BLaER1 treated with 17β-estradiol and CSF1 and Interleukin-3, amounts not matched to agents 10 nM and 100 nM (cell line): ENCODE results near the gene KIF2C.

Source experiments
- H3K27ac ChIP-seq, 11 experiments: shearing (Covaris generic); formaldehyde crosslinking; 2 replicates each; pipeline ENCODE4 v1.8.1; 2022
- H3K27me3 ChIP-seq, 11 experiments: shearing (Covaris generic); formaldehyde crosslinking; 2 replicates each; pipeline ENCODE4 v1.8.1; 2022
- H3K36me3 ChIP-seq, 11 experiments: shearing (Covaris generic); formaldehyde crosslinking; 2 replicates each; pipeline ENCODE4 v1.8.1; 2022
- H3K4me1 ChIP-seq, 10 experiments: shearing (Covaris generic); formaldehyde crosslinking; 2 replicates each; pipeline ENCODE4 v1.8.1; 2022
- H3K4me2 ChIP-seq, 11 experiments: shearing (Covaris generic); formaldehyde crosslinking; 2 replicates each; pipeline ENCODE4 v1.8.1; 2022
- H3K4me3 ChIP-seq, 10 experiments: shearing (Covaris generic); formaldehyde crosslinking; 2 replicates each; pipeline ENCODE4 v1.8.1; 2022
- H3K9ac ChIP-seq, 11 experiments: shearing (Covaris generic); formaldehyde crosslinking; 2 replicates each; pipeline ENCODE4 v1.8.1; 2022
- H3K9me3 ChIP-seq, 11 experiments: shearing (Covaris generic); formaldehyde crosslinking; replicated peaks in 1 of 11; 2 replicates each; pipeline ENCODE4 v1.8.1; 2022
- H4K20me1 ChIP-seq, 11 experiments: shearing (Covaris generic); formaldehyde crosslinking; 2 replicates each; pipeline ENCODE4 v1.8.1; 2022
- Cebpa-rat ChIP-seq, 11 experiments: shearing (Covaris generic); IDR thresholded peaks; 2 replicates each; pipeline ENCODE4 v1.8.1; 2022

KIF2C gene

GRCh38 chr1:44783697-44784093, 44.1 kb downstream of the KIF2C start:
- no peaks in the 10 kb centered on the region; a peak in 2 of 22 replicates for H3K27me3 ChIP-seq
- peak overlapping the region; percentile 76 to 99 (median 92) for H3K4me2 ChIP-seq
- H3K9ac ChIP-seq = peak overlapping the region; percentile 59 to 79 (median 73); a peak in 21 of 22 replicates
- no peak for TF ChIP-seq Cebpa-rat (IDR thresholded peaks at IDR 0.05)
- peaks cover 21 to 45% (median 33%) of the 10 kb centered on the region in 11 experiments for H4K20me1 ChIP-seq
- peaks cover 52 to 76% (median 66%) of the 10 kb centered on the region in 10 experiments for H3K4me1 ChIP-seq
- no peaks in the 10 kb centered on the region for H3K9me3 ChIP-seq
- H3K27ac ChIP-seq = peak overlapping the region; percentile 14 to 72 (median 43); a peak in 17 of 22 replicates
- H3K36me3 ChIP-seq = peaks cover 32 to 40% (median 37%) of the 10 kb centered on the region in 11 experiments
- peak overlapping the region; percentile 41 to 68 (median 52) for H3K4me3 ChIP-seq

GRCh38 chr1:44784094-44785028, 44.7 kb downstream of the KIF2C start:
- peaks cover 46 to 69% (median 61%) of the 10 kb centered on the region in 10 experiments for H3K4me1 ChIP-seq
- peaks cover 14 to 38% (median 26%) of the 10 kb centered on the region in 11 experiments; a peak in 21 of 22 replicates for H4K20me1 ChIP-seq
- no peaks in the 10 kb centered on the region for H3K9me3 ChIP-seq
- H3K27ac ChIP-seq = peak overlapping the region; percentile 14 to 72 (median 43); a peak in 18 of 22 replicates
- H3K9ac ChIP-seq = peak overlapping the region; percentile 59 to 79 (median 73)
- no peak for TF ChIP-seq Cebpa-rat (IDR thresholded peaks at IDR 0.05)
- peaks cover 26 to 33% (median 31%) of the 10 kb centered on the region in 11 experiments for H3K36me3 ChIP-seq
- H3K27me3 ChIP-seq = no peaks in the 10 kb centered on the region; a peak in 2 of 22 replicates
- H3K4me2 ChIP-seq = peak overlapping the region; percentile 76 to 99 (median 92)
- H3K4me3 ChIP-seq = peak overlapping the region; percentile 41 to 68 (median 52)

GRCh38 chr1:44785029-44785380, 45.4 kb downstream of the KIF2C start:
- Histone ChIP-seq H3K4me2 (peak overlapping the region; percentile 76 to 99 (median 92)), H3K36me3 (peaks cover 19 to 27% (median 24%) of the 10 kb centered on the region in 11 experiments), H3K9ac (peak overlapping the region in 6 of 11 experiments; percentile 66 to 79 (median 74); a peak in 12 of 22 replicates), H3K27me3 (no peaks in the 10 kb centered on the region; a peak in 2 of 22 replicates), H3K4me3 (peak overlapping the region in 4 of 10 experiments; percentile 2 to 47 (median 40); a peak in 5 of 20 replicates), H3K27ac (peak overlapping the region in 3 of 11 experiments; percentile 28 to 66 (median 64); a peak in 4 of 22 replicates), H3K9me3 (no peaks in the 10 kb centered on the region), H3K4me1 (peaks cover 39 to 63% (median 59%) of the 10 kb centered on the region in 10 experiments), H4K20me1 (peaks cover 8 to 32% (median 20%) of the 10 kb centered on the region in 11 experiments; a peak in 20 of 22 replicates)
- no peak for TF ChIP-seq Cebpa-rat (IDR thresholded peaks at IDR 0.05)

GRCh38 chr1:44785501-44786137, 46.0 kb downstream of the KIF2C start:
- H4K20me1 ChIP-seq = peaks cover 2 to 26% (median 14%) of the 10 kb centered on the region in 11 experiments; a peak in 19 of 22 replicates
- no peaks in the 10 kb centered on the region; a peak in 2 of 22 replicates for H3K27me3 ChIP-seq
- peak overlapping the region; percentile 51 to 79 (median 66); a peak in 19 of 22 replicates for H3K9ac ChIP-seq
- H3K9me3 ChIP-seq = no peaks in the 10 kb centered on the region
- H3K4me2 ChIP-seq = peak overlapping the region; percentile 76 to 99 (median 92)
- TF ChIP-seq Cebpa-rat (IDR thresholded peaks at IDR 0.05) = no peak
- H3K4me1 ChIP-seq = peaks cover 33 to 60% (median 54%) of the 10 kb centered on the region in 10 experiments
- peak overlapping the region; percentile 36 to 59 (median 48); a peak in 19 of 20 replicates for H3K4me3 ChIP-seq
- H3K27ac ChIP-seq = peak overlapping the region in 7 of 11 experiments; percentile 49 to 72 (median 64); a peak in 11 of 22 replicates
- H3K36me3 ChIP-seq = peaks cover 13 to 21% (median 18%) of the 10 kb centered on the region in 11 experiments

- Histone ChIP-seq H3K4me2 (peak overlapping the region; percentile 76 to 99 (median 92)), H3K27me3 (no peaks in the 10 kb centered on the region; a peak in 2 of 22 replicates), H3K27ac (peak overlapping the region in 9 of 11 experiments; percentile 38 to 72 (median 62); a peak in 16 of 22 replicates), H4K20me1 (peaks cover 0 to 19% (median 7%) of the 10 kb centered on the region in 11 experiments; a peak in 14 of 22 replicates), H3K36me3 (peaks cover 7 to 14% (median 11%) of the 10 kb centered on the region in 11 experiments; a peak in 21 of 22 replicates), H3K9me3 (no peaks in the 10 kb centered on the region), H3K4me3 (peak overlapping the region; percentile 36 to 59 (median 48); a peak in 19 of 20 replicates), H3K9ac (peak overlapping the region; percentile 51 to 79 (median 66); a peak in 21 of 22 replicates), H3K4me1 (peaks cover 31 to 57% (median 50%) of the 10 kb centered on the region in 10 experiments)
- TF ChIP-seq Cebpa-rat (IDR thresholded peaks at IDR 0.05) = no peak
Observed at GRCh38 chr1:44786138-44786840, 46.7 kb downstream of the KIF2C start.

GRCh38 chr1:44786841-44787426, 47.3 kb downstream of the KIF2C start:
- Histone ChIP-seq H3K36me3 (peaks cover under 1 to 7% (median 5%) of the 10 kb centered on the region in 11 experiments; a peak in 17 of 22 replicates), H3K27ac (peak overlapping the region in 6 of 11 experiments; percentile 49 to 72 (median 63); a peak in 11 of 22 replicates), H3K9me3 (no peaks in the 10 kb centered on the region), H3K4me3 (peak overlapping the region in 1 of 10 experiments; percentile 52; a peak in 2 of 20 replicates), H3K9ac (peak overlapping the region in 8 of 11 experiments; percentile 51 to 79 (median 68); a peak in 12 of 22 replicates), H3K4me2 (peak overlapping the region; percentile 76 to 99 (median 92); a peak in 19 of 22 replicates), H4K20me1 (peaks cover 0 to 12% (median 4%) of the 10 kb centered on the region in 11 experiments; a peak in 7 of 22 replicates), H3K27me3 (no peaks in the 10 kb centered on the region; a peak in 2 of 22 replicates), H3K4me1 (peaks cover 31 to 51% (median 46%) of the 10 kb centered on the region in 10 experiments)
- TF ChIP-seq Cebpa-rat (IDR thresholded peaks at IDR 0.05) = no peak

- Histone ChIP-seq H3K4me2 (no peak overlapping the region), H4K20me1 (peaks cover 0 to 7% (median 0%) of the 10 kb centered on the region in 11 experiments; a peak in 5 of 22 replicates), H3K27ac (peak overlapping the region in 1 of 11 experiments; percentile 66; a peak in 2 of 22 replicates), H3K27me3 (no peaks in the 10 kb centered on the region; a peak in 2 of 22 replicates), H3K4me1 (peaks cover 31 to 45% (median 41%) of the 10 kb centered on the region in 10 experiments), H3K36me3 (peaks cover 0 to 2% (median 0%) of the 10 kb centered on the region in 11 experiments; a peak in 3 of 22 replicates), H3K4me3 (no peak overlapping the region), H3K9me3 (no peaks in the 10 kb centered on the region), H3K9ac (no peak overlapping the region)
- no peak for TF ChIP-seq Cebpa-rat (IDR thresholded peaks at IDR 0.05)
Observed at GRCh38 chr1:44787506-44787905, 47.9 kb downstream of the KIF2C start.
